GM10847 (cell line): ENCODE data around the gene METTL23.

Source experiments
- POLR2A ChIP-seq: IDR thresholded peaks from 2 replicates; pipeline ENCODE4 v1.6.1; 2011; ENCODE audit not compliant: insufficient read length; ENCODE audit errors: extremely low read depth

METTL23 gene

DNA sequence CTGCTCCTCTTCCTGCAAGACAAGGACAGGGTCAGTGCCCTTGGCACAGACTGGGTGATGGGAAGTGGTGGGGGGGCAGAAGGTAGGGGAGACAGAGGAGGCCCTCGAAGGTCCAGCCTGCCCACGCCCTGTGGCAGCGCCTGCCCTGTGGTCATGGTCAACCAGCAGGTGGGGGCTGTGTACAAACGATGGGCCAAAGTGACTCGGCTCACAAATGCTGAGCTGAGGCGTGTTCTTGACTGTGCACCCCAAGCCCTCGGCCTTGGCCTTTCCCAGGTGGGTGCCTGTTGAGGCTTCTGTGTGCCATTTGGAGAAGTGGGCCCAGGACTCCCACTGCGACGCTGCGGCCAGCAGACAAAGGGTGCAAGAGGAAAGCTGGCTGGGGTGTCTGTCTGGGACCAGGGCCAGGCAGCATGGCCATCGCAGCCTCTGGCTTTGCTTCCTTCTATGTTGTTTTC, 38.4 kb upstream of the METTL23 start:
- no peak for TF ChIP-seq POLR2A

- no peak for TF ChIP-seq POLR2A
These were observed 36.8 kb upstream of the METTL23 start for GRCh38 chr17:76689859-76690258.

DNA sequence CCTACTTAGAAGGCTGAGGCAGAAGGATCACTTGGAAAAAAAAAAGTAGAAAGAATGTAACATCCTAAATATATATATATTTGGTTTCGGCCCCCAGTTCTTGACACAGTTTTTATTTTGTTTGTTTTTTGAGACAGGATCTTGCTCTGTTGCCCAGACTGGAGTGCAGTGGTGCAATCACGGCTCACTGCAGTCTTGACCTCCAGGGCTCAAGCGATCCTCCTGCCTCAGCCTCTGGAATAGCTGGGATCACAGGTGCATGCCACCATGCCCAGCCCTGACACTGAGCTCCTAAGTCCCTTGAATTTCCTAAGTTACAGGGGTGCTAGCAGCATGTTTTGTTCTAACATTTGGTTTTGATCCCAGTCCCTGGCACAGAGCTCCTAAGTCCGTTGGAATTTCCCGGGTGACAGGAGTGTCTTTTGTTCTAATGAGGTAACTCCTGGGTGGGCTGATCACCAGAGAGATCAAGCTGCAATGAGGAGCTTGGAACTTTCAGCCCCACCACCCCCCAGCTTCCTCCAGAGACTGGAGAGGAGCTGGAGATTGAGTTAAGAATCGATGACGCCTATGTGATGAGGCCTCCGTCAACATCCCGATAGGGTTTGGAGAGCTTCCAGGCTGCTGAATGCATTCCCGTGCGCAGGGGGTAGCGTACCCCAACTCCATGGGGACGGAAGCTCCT, 35.9 kb upstream of the METTL23 start:
- TF ChIP-seq POLR2A = no peak

GRCh38 chr17:76691379-76692191, 35.1 kb upstream of the METTL23 start:
- TF ChIP-seq POLR2A = no peak

DNA sequence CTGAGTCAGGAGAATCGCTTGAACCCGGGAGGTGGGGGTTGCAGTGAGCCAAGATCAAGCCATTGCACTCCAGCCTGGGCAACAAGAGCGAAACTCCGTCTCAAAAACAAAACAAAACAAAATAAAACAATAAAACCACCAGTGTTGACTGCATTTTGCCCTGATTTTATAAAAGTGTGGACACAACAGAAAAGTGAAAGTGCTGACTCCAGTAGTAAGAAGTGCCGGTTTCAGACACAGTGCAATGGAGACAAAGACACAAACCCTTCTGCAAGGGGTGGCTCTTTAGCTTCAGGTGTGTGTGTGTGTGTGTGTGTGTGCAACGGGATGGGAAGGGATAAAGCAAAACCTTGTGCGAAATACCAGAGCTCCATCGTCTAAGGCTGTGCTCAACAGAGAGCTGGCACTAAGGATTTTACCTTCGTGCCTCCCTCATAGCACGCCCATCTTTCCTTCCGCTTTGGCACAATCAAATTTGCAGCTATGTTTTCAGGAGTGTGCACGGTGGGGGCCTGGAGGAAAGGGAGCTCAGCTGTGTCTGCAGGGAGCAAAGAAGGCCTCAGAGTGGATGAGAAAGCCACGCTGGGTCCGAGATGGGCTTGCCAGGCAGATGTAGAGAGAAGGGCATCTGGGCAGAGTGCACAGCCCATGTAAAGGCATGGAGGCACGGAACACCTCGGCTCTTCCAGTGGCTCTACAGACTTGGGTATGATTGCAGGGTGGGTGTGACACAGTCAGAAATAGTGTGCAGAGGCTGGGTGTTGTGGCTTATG, 31.4 kb upstream of the METTL23 start:
- no peak for TF ChIP-seq POLR2A

DNA sequence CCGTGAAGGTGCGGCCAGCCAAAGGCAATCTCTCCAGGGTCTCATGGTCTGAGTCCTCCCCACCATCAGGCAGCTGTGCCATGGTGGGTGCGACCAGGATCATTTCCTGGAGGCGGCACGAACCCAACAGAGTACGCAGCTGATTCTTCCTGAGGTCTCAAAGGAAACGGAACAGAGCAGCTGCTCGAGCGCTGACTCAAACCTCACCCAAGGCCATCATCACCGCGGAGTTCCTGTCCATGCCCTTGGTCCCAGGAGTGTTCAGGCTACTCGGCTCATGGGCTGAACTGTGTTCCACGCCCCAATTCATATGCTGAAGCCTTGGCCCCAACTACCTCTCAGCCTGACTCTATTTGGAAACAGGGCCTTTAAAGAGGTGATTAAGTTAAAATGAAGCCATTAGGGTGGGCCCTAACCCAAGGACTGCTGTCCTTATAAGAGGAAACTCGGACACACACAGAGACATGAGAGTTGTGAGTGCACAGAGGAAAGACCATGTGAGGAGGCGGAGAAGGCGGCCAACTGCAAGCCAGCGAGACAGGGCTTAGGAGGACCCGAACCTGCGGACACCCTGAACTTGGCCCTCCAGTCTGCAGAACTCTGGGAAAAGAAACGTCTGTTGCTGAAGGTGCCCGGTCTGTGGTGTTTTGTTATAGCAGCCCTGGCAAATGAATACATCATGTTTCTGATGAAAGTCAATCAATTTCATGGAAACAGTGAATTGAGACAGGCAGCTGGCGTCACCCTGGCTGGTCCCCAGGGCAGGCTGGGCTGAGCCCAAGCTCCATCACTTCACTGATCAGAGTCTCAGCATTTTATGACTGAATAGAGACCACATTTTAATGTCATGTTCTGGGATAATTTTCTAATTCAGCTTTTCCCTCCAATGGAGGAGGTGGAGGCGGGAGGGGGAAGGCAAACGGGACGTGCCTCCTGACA, 29.6 kb upstream of the METTL23 start:
- TF ChIP-seq POLR2A = no peak

GRCh38 chr17:76697702-76698465, 28.8 kb upstream of the METTL23 start:
- TF ChIP-seq POLR2A = no peak

DNA sequence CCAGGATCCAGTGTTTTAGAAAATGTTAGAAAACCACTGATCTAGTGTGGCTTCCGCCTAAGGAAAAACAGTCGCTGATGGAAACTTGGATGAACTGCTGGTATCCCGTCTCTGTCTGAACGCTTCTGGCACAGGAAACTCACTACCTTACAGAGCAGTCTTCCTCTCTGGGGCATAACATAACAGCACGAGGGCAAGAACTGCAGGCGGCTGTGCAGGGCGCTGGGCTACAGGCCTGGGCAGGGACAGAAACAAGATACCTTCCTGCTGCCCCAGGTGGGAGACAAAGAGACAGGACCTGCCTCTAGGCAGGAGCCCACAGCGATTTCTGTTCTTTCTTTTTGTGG, 26.4 kb upstream of the METTL23 start:
- TF ChIP-seq POLR2A = no peak

DNA sequence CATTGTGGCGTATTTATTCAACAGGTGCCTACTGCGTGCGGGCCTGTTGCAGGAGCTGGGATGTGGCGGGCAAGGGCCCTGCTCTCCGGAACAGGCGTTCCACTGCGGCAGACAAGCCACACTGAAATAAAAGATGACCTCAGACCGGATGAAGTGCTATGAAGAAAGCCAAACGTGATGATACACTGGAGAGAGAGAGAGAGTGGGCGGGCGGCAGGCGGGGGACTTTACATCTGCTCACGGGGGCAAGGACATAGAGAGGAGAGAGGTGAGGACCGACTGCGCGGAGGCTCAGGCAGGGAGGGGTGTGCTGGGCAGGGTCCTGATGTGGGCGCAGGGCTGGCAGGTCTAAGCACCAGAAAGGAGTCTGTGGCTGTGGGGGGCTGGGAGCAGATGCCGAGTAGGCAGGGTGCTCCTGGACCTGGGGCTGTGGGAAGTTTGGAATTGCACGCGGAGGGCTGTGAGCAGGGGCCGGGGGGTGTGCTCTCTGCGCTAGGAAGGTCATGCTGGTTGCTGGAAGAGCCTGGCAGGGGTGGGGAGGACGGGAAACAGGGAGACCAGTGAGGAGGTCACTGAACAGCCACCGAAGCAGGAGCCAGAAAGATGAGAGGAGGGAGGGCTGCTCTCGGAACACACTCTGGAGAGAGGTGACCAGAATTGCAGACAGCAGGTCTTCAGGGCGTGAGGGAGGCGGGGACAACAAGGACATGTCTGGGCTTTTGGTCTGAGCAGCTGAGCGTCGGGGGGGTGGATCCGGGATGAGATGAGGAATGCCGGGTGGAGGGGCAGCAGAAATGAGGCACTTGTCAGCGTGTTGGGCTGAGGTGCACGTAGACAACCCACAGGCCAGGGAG, 25.8 kb upstream of the METTL23 start:
- TF ChIP-seq POLR2A = no peak

GRCh38 chr17:76701471-76701967, 25.1 kb upstream of the METTL23 start:
- TF ChIP-seq POLR2A = no peak

DNA sequence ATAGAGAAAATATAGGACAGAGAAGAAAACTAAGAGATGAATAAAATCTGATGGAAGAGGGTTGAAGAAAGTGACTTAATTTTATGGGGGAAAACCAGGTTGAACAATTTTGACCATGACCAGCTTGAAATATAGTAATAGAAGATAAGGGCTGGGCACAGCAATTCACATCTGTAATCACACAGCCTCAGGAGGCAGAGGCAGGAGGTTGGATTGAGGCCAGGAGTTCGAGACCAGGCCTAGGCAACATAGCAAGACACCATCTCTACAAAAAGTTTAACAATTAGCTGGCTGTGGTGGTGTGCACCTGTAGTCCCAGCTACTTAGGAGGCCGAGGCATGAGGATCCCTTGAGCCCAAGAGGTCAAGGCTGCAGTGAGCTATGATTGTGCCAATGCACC, 24.6 kb upstream of the METTL23 start:
- TF ChIP-seq POLR2A = no peak

DNA sequence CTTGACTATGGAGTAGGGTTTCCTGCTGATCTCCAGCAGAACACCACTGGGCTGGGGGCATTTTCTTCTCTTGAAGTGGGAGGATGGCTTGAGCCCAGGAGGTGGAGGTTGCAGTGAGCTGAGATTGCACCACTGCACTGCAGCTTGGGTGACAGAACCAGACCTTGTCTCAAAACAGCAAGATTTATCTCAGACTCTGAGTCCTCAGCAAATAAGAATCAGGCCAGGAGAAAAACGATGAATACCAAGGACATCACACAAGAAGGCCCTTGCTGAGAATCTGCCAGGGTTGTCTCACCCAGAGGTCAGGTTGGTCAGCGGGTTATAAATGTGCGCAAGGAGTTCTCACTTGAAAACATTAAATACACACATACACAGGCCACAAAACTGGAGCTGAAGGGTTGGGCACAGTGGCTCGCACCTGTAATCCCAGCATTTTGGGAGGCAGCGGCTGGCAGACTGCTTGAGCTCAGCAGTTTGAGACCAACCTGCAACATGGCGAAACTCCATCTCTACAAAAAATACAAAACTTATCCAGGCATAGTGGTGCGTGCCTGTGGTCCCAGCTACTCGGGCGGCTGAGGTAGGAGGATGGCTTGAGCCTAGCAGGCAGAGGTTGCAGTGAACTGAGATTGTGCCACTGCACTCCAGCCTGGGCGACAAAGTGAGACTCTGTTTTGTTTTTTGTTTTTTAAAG, 23.6 kb upstream of the METTL23 start:
- no peak for TF ChIP-seq POLR2A
